SK-N-SH treated with all-trans-retinoic acid at 6 μM for 48 hours (cell line): ENCODE results near the gene TIGD3.

ENCODE experiments used
- ATAC-seq: fragments of 200-7000 bp; cut with Tn5 transposase; 3 replicates; pipeline ENCODE4 v1.9.1; 2020; ENCODE audit warnings: mild to moderate bottlenecking, moderate library complexity
- ARNTL ChIP-seq: fragments of 450-650 bp; formaldehyde crosslinking; IDR thresholded peaks from 2 replicates; pipeline ENCODE4 v1.5.0; 2020; ENCODE audit warnings: low read depth, mild to moderate bottlenecking, moderate library complexity, borderline replicate concordance
- BACH2 ChIP-seq: fragments of 250-450 bp; sonication (Bioruptor Pico); IDR thresholded peaks from 2 replicates; pipeline ENCODE4 v1.9.0; 2021; ENCODE audit warnings: mild to moderate bottlenecking, borderline replicate concordance
- CREB5 ChIP-seq: fragments of 250-450 bp; sonication (Bioruptor Pico); IDR thresholded peaks from 2 replicates; pipeline ENCODE4 v1.5.1; 2020; ENCODE audit warnings: low read depth, mild to moderate bottlenecking, moderate library complexity
- CSDC2 ChIP-seq: fragments of 250-450 bp; sonication (Bioruptor Pico); IDR thresholded peaks from 2 replicates; pipeline ENCODE4 v1.5.0; 2020; ENCODE audit warnings: mild to moderate bottlenecking, moderate library complexity
- CSRNP3 ChIP-seq: fragments of 250-450 bp; sonication (Bioruptor Pico); IDR thresholded peaks from 2 replicates; pipeline ENCODE4 v1.5.1; 2021; ENCODE audit warnings: mild to moderate bottlenecking, moderate library complexity
- ESRRG ChIP-seq: fragments of 250-450 bp; sonication (Bioruptor Pico); IDR thresholded peaks from 2 replicates; pipeline ENCODE4 v1.6.1; 2021; ENCODE audit warnings: mild to moderate bottlenecking
- GLIS3 ChIP-seq: fragments of 250-450 bp; sonication (Bioruptor Pico); IDR thresholded peaks from 2 replicates; pipeline ENCODE4 v1.5.0; 2020; ENCODE audit warnings: mild to moderate bottlenecking, moderate library complexity
- ISL1 ChIP-seq: fragments of 250-450 bp; sonication (Bioruptor Pico); IDR thresholded peaks from 2 replicates; pipeline ENCODE4 v2.1.2; 2022; ENCODE audit warnings: mild to moderate bottlenecking, moderate library complexity
- OSR1 ChIP-seq: fragments of 250-450 bp; sonication (Bioruptor Pico); IDR thresholded peaks from 2 replicates; pipeline ENCODE4 v1.8.0; 2022; ENCODE audit warnings: moderate library complexity, mild to moderate bottlenecking, inconsistent platforms
- PPARA ChIP-seq: fragments of 250-450 bp; sonication (Bioruptor Pico); IDR thresholded peaks from 2 replicates; pipeline ENCODE4 v1.5.0; 2020; ENCODE audit warnings: mild to moderate bottlenecking, borderline replicate concordance
- RARB ChIP-seq: fragments of 250-450 bp; sonication (Bioruptor Pico); IDR thresholded peaks from 2 replicates; pipeline ENCODE4 v1.8.0; 2021; ENCODE audit warnings: mild to moderate bottlenecking, moderate library complexity
- SNAI2 ChIP-seq: fragments of 250-450 bp; sonication (Bioruptor Pico); IDR thresholded peaks from 2 replicates; pipeline ENCODE4 v1.5.0; 2020; ENCODE audit warnings: mild to moderate bottlenecking, moderate library complexity
- TCF4 ChIP-seq: fragments of 250-450 bp; sonication (Bioruptor Pico); IDR thresholded peaks from 2 replicates; pipeline ENCODE4 v1.8.0; 2021; ENCODE audit warnings: mild to moderate bottlenecking, moderate library complexity, borderline replicate concordance
- TOX ChIP-seq: fragments of 250-450 bp; sonication (Bioruptor Pico); IDR thresholded peaks from 2 replicates; pipeline ENCODE4 v1.8.0; 2021; ENCODE audit warnings: mild to moderate bottlenecking, moderate library complexity, borderline replicate concordance
- ZC3H10 ChIP-seq: fragments of 250-450 bp; sonication (Bioruptor Pico); IDR thresholded peaks from 2 replicates; pipeline ENCODE4 v1.5.1; 2021; ENCODE audit warnings: mild to moderate bottlenecking, moderate library complexity
- ZFP30 ChIP-seq: fragments of 450-650 bp; formaldehyde crosslinking; IDR thresholded peaks from 2 replicates; pipeline ENCODE4 v1.5.0; 2022; ENCODE audit warnings: mild to moderate bottlenecking, moderate library complexity
- ZNF565 ChIP-seq: fragments of 450-650 bp; formaldehyde crosslinking; conservative IDR thresholded peaks from 2 replicates; pipeline ENCODE4 v1.5.0; 2020; ENCODE audit warnings: low read depth, mild to moderate bottlenecking, moderate library complexity
- ZNF70 ChIP-seq: fragments of 450-650 bp; formaldehyde crosslinking; IDR thresholded peaks from 2 replicates; pipeline ENCODE4 v1.5.0; 2020; ENCODE audit warnings: mild to moderate bottlenecking, moderate library complexity
- ZNF8 ChIP-seq: fragments of 450-650 bp; formaldehyde crosslinking; IDR thresholded peaks from 2 replicates; pipeline ENCODE4 v1.5.0; 2020; ENCODE audit warnings: mild to moderate bottlenecking, moderate library complexity
- TF ChIP-seq, protein P1 (sequence below): fragments of 250-450 bp; sonication (Bioruptor Pico); IDR thresholded peaks from 2 replicates; pipeline ENCODE4 v1.8.0; 2021; ENCODE audit warnings: low read depth, mild to moderate bottlenecking, moderate library complexity, borderline replicate concordance
- TF ChIP-seq, protein P2 (sequence below): fragments of 250-450 bp; sonication (Bioruptor Pico); IDR thresholded peaks from 2 replicates; pipeline ENCODE4 v1.8.0; 2020; ENCODE audit warnings: mild to moderate bottlenecking, moderate library complexity, borderline replicate concordance
- TF ChIP-seq, protein P3 (sequence below): fragments of 250-450 bp; sonication (Bioruptor Pico); IDR thresholded peaks from 2 replicates; pipeline ENCODE4 v1.5.0; 2020; ENCODE audit warnings: mild to moderate bottlenecking, moderate library complexity

TIGD3 gene

DNA sequence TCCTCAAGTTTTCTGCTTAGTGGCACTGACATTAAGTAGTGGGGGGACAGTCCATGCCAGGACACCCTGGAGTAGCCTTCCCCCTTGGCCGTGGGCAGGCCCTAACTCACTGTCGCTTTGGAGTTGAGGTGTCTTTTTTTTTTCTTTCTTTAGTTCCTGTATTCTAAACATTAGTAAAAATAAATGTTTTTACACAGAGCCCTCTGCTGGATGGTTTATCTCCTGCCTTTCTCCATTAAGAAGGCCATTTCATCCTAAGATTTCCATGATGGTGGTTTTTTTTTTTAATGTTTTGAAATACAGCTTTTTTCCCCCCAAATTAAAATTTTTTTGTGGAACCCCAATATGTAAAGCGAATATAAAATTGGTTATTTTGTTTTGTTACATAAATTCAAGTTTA lies 1.8 kb upstream of the TIGD3 start:
- no peak for TF ChIP-seq CSDC2
- no peak for TF ChIP-seq ARNTL (CRISPR knock-in tag)
- TF ChIP-seq BACH2: no peak
- TF ChIP-seq, protein P1, sequence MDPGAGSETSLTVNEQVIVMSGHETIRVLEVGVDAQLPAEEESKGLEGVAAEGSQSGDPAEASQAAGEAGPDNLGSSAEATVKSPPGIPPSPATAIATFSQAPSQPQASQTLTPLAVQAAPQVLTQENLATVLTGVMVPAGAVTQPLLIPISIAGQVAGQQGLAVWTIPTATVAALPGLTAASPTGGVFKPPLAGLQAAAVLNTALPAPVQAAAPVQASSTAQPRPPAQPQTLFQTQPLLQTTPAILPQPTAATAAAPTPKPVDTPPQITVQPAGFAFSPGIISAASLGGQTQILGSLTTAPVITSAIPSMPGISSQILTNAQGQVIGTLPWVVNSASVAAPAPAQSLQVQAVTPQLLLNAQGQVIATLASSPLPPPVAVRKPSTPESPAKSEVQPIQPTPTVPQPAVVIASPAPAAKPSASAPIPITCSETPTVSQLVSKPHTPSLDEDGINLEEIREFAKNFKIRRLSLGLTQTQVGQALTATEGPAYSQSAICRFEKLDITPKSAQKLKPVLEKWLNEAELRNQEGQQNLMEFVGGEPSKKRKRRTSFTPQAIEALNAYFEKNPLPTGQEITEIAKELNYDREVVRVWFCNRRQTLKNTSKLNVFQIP (CRISPR knock-in tag): no peak
- TF ChIP-seq RARB (CRISPR knock-in tag): no peak
- no peak for TF ChIP-seq CREB5 (CRISPR knock-in tag)
- no peak for TF ChIP-seq ZFP30 (CRISPR knock-in tag)
- no peak for TF ChIP-seq SNAI2
- no peak for TF ChIP-seq OSR1 (CRISPR knock-in tag)
- no peak for TF ChIP-seq ZNF8 (CRISPR knock-in tag)
- TF ChIP-seq PPARA (CRISPR knock-in tag): no peak
- TF ChIP-seq, protein P2, sequence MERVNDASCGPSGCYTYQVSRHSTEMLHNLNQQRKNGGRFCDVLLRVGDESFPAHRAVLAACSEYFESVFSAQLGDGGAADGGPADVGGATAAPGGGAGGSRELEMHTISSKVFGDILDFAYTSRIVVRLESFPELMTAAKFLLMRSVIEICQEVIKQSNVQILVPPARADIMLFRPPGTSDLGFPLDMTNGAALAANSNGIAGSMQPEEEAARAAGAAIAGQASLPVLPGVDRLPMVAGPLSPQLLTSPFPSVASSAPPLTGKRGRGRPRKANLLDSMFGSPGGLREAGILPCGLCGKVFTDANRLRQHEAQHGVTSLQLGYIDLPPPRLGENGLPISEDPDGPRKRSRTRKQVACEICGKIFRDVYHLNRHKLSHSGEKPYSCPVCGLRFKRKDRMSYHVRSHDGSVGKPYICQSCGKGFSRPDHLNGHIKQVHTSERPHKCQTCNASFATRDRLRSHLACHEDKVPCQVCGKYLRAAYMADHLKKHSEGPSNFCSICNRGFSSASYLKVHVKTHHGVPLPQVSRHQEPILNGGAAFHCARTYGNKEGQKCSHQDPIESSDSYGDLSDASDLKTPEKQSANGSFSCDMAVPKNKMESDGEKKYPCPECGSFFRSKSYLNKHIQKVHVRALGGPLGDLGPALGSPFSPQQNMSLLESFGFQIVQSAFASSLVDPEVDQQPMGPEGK: no peak
- no peak for TF ChIP-seq ISL1 (CRISPR knock-in tag)
- TF ChIP-seq CSRNP3: no peak
- no peak for TF ChIP-seq ZNF565
- no peak for TF ChIP-seq ZNF70 (CRISPR knock-in tag)
- no peak for TF ChIP-seq ESRRG (CRISPR knock-in tag)
- TF ChIP-seq GLIS3 (CRISPR knock-in tag): no peak
- no peak for TF ChIP-seq TOX (CRISPR knock-in tag)
- TF ChIP-seq, protein P3, sequence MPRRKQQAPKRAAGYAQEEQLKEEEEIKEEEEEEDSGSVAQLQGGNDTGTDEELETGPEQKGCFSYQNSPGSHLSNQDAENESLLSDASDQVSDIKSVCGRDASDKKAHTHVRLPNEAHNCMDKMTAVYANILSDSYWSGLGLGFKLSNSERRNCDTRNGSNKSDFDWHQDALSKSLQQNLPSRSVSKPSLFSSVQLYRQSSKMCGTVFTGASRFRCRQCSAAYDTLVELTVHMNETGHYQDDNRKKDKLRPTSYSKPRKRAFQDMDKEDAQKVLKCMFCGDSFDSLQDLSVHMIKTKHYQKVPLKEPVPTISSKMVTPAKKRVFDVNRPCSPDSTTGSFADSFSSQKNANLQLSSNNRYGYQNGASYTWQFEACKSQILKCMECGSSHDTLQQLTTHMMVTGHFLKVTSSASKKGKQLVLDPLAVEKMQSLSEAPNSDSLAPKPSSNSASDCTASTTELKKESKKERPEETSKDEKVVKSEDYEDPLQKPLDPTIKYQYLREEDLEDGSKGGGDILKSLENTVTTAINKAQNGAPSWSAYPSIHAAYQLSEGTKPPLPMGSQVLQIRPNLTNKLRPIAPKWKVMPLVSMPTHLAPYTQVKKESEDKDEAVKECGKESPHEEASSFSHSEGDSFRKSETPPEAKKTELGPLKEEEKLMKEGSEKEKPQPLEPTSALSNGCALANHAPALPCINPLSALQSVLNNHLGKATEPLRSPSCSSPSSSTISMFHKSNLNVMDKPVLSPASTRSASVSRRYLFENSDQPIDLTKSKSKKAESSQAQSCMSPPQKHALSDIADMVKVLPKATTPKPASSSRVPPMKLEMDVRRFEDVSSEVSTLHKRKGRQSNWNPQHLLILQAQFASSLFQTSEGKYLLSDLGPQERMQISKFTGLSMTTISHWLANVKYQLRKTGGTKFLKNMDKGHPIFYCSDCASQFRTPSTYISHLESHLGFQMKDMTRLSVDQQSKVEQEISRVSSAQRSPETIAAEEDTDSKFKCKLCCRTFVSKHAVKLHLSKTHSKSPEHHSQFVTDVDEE (CRISPR knock-in tag): no peak
- no peak for ATAC-seq

DNA sequence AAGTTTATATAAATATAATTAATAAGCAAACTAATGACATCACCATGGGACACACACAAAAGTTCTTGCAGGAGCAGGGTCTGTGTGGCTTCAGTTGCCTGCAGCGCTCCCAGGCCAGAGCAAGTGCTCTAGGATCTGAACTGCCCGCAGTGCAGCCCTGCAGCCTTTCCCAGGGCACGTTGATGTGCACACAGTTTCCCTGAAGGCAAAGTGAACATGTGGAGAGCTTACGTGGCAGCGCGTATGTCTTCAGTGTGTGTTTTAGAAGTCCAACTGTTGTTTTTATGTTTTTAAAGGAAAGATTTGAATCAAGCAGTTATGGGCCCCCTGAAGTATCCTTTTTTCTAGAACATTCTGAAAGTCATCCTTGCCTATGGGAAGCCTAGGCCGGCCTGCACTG lies 1.2 kb upstream of the TIGD3 start:
- ATAC-seq: no peak
- TF ChIP-seq ZNF565 (no peak), SNAI2 (no peak), ISL1 (CRISPR knock-in tag) (no peak), ARNTL (CRISPR knock-in tag) (no peak), ESRRG (CRISPR knock-in tag) (no peak), CSDC2 (no peak), PPARA (CRISPR knock-in tag) (no peak), BACH2 (no peak), OSR1 (CRISPR knock-in tag) (no peak), CSRNP3 (no peak), ZC3H10 (CRISPR knock-in tag) (no peak), ZFP30 (CRISPR knock-in tag) (no peak), TCF4 (CRISPR knock-in tag) (no peak), ZNF8 (CRISPR knock-in tag) (no peak), ZNF70 (CRISPR knock-in tag) (no peak), RARB (CRISPR knock-in tag) (no peak)
